ENCODE results near the gene DUSP7.
"Not testable (repeated sequence)": the region's sequence is repeated elsewhere in the genome, so short reads cannot be mapped to it uniquely, and the experiment has no call there.

The DUSP7 gene

DNA sequence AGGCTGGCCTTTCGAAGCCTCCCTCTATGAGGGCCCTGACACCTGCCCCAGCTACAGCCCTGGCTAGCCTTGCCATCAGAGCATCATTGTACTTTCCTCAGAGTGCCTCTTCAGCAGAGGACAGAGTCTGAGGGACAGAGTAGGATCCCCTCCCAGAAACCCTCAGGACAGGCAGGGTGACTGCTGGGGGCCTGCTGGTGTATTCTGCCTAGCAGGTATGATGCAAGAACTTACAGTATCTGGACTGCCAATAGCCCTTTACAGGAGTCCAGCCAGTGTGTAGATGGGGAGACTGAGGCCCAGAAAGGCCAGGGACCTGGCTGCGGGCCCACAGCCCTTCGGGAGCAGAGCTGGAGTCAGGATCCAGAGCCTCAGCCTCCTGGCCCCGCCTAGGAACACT lies 19.1 kb downstream of the DUSP7 start:
- no peak for DNase-seq (ENCODE audit: low read depth, low spot score)
- H3K4me3 ChIP-seq (ENCODE audit: low read depth, low read length) = no peak overlapping the region
- TF ChIP-seq, protein P1, sequence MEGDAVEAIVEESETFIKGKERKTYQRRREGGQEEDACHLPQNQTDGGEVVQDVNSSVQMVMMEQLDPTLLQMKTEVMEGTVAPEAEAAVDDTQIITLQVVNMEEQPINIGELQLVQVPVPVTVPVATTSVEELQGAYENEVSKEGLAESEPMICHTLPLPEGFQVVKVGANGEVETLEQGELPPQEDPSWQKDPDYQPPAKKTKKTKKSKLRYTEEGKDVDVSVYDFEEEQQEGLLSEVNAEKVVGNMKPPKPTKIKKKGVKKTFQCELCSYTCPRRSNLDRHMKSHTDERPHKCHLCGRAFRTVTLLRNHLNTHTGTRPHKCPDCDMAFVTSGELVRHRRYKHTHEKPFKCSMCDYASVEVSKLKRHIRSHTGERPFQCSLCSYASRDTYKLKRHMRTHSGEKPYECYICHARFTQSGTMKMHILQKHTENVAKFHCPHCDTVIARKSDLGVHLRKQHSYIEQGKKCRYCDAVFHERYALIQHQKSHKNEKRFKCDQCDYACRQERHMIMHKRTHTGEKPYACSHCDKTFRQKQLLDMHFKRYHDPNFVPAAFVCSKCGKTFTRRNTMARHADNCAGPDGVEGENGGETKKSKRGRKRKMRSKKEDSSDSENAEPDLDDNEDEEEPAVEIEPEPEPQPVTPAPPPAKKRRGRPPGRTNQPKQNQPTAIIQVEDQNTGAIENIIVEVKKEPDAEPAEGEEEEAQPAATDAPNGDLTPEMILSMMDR (IDR thresholded peaks at IDR 0.05; ENCODE audit: low read depth, low read length) = no peak
- in situ Hi-C loops (cut with HindIII; ENCODE audit: low sequenced_read_pairs) = no loop called here

DNA sequence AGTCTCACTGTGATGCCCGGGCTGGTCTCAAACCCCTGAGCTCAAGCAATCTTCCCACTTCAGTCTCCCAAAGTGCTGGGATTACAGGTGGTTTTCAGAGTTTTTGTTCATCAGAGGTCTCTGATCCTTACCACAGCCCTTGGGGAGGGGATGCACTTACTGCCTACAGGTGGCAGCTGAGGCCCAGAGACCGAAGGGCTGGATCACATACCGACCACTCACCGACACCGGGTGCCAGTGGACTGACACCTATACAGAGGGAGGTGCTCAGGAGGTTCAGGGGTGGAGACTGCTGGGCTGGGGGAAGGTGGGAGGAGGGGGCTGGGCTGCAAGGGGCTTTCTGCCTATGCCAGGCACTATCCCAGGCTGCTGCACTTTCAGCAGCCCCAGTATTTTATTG lies 19.5 kb downstream of the DUSP7 start:
- TF ChIP-seq, protein P1 (IDR thresholded peaks at IDR 0.05; ENCODE audit: low read depth, low read length) = no peak
- no peak overlapping the region for H3K4me3 ChIP-seq (ENCODE audit: low read depth, low read length)
- in situ Hi-C loops (cut with HindIII; ENCODE audit: low sequenced_read_pairs) = no loop called here
- no peak for DNase-seq (ENCODE audit: low read depth, low spot score)

DNA sequence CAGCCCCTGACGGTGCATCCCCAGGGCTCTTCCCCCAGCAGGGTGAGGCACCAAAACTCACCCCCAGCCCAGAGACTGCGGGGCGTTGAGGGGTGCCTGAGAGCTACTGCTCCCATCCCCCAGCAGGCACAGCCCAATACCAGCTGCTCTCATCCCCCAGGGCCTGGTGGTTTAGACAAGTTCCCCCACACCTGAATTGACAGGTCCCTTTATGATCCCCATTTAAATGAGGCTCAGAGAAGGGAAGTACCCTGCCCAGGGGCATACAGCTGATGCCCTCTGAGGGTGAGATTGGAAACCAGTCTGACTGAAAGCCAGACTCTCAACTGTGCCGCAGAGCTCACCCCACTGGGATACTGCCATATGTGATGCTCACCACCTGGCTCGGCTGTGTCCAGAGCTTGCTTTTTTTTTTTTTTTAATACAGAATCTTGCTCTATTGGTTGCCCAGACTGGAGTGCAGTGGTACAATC lies 20.1 kb downstream of the DUSP7 start:
- TF ChIP-seq, protein P1 (IDR thresholded peaks at IDR 0.05; ENCODE audit: low read depth, low read length) = no peak
- no peak overlapping the region for H3K4me3 ChIP-seq (ENCODE audit: low read depth, low read length)
- no peak for DNase-seq (ENCODE audit: low read depth, low spot score)
- in situ Hi-C loops (cut with HindIII; ENCODE audit: low sequenced_read_pairs) = no loop called here

DNA sequence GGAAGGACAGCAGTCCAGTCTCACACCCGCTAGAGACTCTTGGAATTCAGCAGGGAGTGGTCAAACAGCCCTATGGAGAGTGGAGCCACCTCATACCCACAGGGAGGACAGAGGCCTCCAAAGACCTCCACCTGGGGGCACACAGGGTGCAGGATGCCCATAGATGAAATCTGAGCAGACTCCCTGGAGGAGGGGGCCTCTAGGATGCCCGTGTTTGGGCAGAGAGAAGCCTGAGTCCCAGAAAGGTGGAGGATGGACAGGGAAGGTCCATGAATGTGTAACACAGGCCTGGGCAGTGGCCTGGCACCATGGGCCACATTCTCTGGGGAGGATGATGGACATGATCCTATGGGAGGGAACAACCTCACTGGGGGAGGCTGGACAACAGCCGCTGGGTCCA lies 21.7 kb downstream of the DUSP7 start:
- TF ChIP-seq, protein P1 (IDR thresholded peaks at IDR 0.05; ENCODE audit: low read depth, low read length) = no peak
- DNase-seq (ENCODE audit: low read depth, low spot score) = no peak
- in situ Hi-C loops (cut with HindIII; ENCODE audit: low sequenced_read_pairs) = no loop called here
- H3K4me3 ChIP-seq (ENCODE audit: low read depth, low read length) = no peak overlapping the region

DNA sequence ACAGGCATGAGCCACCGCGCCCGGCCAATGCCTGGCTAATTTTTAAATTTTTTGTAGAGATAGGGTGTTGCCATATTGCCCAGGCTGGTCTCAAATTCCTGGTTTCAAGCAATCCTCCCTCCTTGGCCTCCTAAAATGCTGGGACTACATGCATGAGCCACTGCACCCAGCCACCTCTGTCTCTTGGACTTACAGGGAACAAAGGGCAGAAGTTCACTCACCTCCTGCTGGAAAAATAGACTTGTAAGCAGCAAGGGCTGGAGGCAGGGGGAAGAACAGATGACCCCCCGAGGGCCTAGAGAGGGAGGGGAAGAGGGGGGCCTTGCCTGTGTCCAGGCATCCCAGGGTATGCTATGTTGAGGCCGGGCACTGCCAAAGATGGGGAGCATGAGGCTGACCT lies 22.2 kb downstream of the DUSP7 start:
- H3K4me3 ChIP-seq (ENCODE audit: low read depth, low read length) = no peak overlapping the region
- in situ Hi-C loops (cut with HindIII; ENCODE audit: low sequenced_read_pairs) = no loop called here
- TF ChIP-seq, protein P1 (IDR thresholded peaks at IDR 0.05; ENCODE audit: low read depth, low read length) = no peak
- DNase-seq (ENCODE audit: low read depth, low spot score) = no peak

DNA sequence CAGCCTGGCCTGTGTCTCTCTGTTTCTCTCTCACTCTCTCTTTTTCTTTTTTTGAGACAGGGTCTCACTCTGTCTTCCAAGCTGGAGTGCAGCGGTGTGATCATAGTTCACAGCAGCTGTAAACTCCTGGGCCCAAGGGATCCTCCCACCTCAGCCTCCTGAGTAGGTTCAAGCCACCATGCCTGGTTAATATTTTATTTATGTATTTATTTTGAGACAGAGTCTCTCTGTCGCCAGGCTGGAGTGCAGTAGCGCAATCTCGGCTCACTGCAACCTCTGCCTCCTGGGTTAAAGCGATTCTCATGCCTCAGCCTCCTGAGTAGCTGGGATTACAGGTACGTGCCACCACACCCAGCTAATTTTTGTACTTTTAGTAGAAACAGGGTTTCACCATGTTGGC lies 22.6 kb downstream of the DUSP7 start:
- DNase-seq (ENCODE audit: low read depth, low spot score); H3K4me3 ChIP-seq (ENCODE audit: low read depth, low read length); in situ Hi-C loops (cut with HindIII; ENCODE audit: low sequenced_read_pairs): not testable (repeated sequence)

DNA sequence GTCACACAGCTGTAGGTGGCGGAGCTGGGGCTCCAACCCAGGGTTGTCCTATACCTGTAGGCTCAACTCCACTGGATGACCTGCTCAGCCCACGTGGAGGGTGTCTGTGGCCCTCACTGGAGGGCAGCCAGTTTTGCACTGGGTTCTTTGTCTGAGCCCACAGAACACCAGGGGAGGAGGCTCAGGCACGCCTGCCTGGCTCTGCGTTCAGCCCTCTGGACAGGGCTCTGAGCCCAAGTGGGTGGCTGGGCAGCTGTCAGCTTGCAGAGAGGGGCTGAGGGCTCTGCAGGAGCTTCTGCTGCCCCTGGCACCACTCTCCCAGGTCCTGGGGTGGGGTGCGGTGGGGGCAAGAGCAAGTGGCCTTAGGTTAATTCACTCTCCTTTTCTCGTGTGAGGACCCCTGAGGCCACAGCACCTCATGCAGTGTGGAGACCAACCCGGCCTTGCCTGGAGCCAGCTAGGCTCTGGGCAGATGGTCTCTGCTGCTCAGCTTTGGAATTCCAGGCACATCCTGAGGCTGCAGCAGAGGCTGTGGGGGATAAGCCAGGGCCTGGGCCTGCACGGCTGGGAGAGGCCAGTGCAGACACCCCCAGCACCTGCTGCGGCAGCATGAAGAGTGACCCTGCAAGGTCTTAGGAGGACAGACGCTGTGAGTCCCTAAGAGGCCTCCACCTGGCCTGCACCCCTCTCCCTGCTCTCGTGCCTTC lies 23.5 kb downstream of the DUSP7 start:
- H3K4me3 ChIP-seq (ENCODE audit: low read depth, low read length) = no peak overlapping the region
- TF ChIP-seq, protein P1 (IDR thresholded peaks at IDR 0.05; ENCODE audit: low read depth, low read length) = no peak
- in situ Hi-C loops (cut with HindIII; ENCODE audit: low sequenced_read_pairs) = no loop called here
- no peak for DNase-seq (ENCODE audit: low read depth, low spot score)
